ENCODE measurements around the gene GLRX3. TPM values are rescaled to one million over a fixed set of nuclear protein-coding genes. Genes with fewer than 3 reads are reported as not detected.

The GLRX3 gene
- total and polyA plus RNA-seq, 2 of the 13 experiments (the other 11 are each of a cell fraction or from before 2014, with no cell fraction given), result 91.4 to 135 TPM

GRCh38 chr10:130181858-130182257, 45.7 kb downstream of the GLRX3 start (continued):
- no peak for TF ChIP-seq REST (IDR thresholded peaks at IDR 0.05; ENCODE audit: borderline replicate concordance in 1 of 2, low read depth in 1 of 2, low read length in 2 of 2)
- no peak for TF ChIP-seq SSRP1 (CRISPR knock-in tag; IDR thresholded peaks at IDR 0.05)
- TF ChIP-seq PLRG1 (conservative IDR thresholded peaks at IDR 0.05), result no peak

- Histone ChIP-seq H3K79me2 (ENCODE audit: insufficient read depth, low read length) (no peaks in the 10 kb centered on the region), H3K27me3 (ENCODE audit: control insufficient read depth in 1 of 2, insufficient read depth in 2 of 2, low read length in 2 of 2) (no peaks in the 10 kb centered on the region), H4K20me1 (ENCODE audit: insufficient read depth, low read length) (no peaks in the 10 kb centered on the region), H3K36me3 (replicated peaks in 1 of 2; ENCODE audit: control insufficient read depth in 1 of 2, insufficient read depth in 2 of 2, low read length in 2 of 2) (peaks cover 19 to 48% of the 10 kb centered on the region in 2 experiments; a peak in 4 of 5 replicates), H3K9ac (ENCODE audit: insufficient read depth, low read depth, low read length) (no peak overlapping the region), H3K4me2 (ENCODE audit: low read depth, low read length) (no peak overlapping the region), H3K9me3 (ENCODE audit: low read length) (no peaks in the 10 kb centered on the region), H3K4me1 (ENCODE audit: insufficient read depth, low read length) (no peaks in the 10 kb centered on the region), H3K27ac (ENCODE audit: extremely low read length, insufficient read depth, low read length) (no peak overlapping the region), H3K4me3 (replicated peaks in 1 of 3; ENCODE audit: insufficient read depth in 1 of 3, low read depth in 2 of 3, low read length in 3 of 3) (no peak overlapping the region), H2AFZ (ENCODE audit: low read length) (no peak overlapping the region)
- intact Hi-C loops (cut with micrococcal nuclease; ENCODE audit: unreplicated experiment) (no loop called here), in situ Hi-C loops (cut with HindIII; ENCODE audit: extremely low pct_ligation_motif_present, low pct_unique_long_range_greater_than_20kb) (loop anchor here (25.0 kb wide), 1 partner anchor 1702 kb away; no protein-coding TSS in a partner anchor)
- CTCF ChIA-PET (ENCODE audit: low intra/inter-chr PET ratio, low total read pairs), result no interaction called here
- WGBS (ENCODE audit: low lambda C conversion rate), result 99% methylated on average over 11 of the region's 11 CpGs
- FAIRE-seq, result no peak
- no TSS peak for BruUV-seq (replicated peaks)
- POLR2A ChIA-PET, result no interaction called here
- no peak for DNase-seq (ENCODE audit: low spot score)
- no peak for TF ChIP-seq ZNF616 (CRISPR knock-in tag; IDR thresholded peaks at IDR 0.05; ENCODE audit: low read depth)
- no peak for TF ChIP-seq IKZF1 (IDR thresholded peaks at IDR 0.05)
- TF ChIP-seq ZNF343 (CRISPR knock-in tag; IDR thresholded peaks at IDR 0.05), result no peak
- TF ChIP-seq ZNF160 (CRISPR knock-in tag; IDR thresholded peaks at IDR 0.05), result no peak
- TF ChIP-seq GZF1 (CRISPR knock-in tag; IDR thresholded peaks at IDR 0.05), result no peak
- no peak for TF ChIP-seq FIP1L1 (IDR thresholded peaks at IDR 0.05; ENCODE audit: borderline replicate concordance, insufficient read depth, low read depth, low read length)
- TF ChIP-seq THYN1 (CRISPR knock-in tag; IDR thresholded peaks at IDR 0.05; ENCODE audit: borderline replicate concordance, low read depth), result no peak
- no peak for TF ChIP-seq TIGD3 (CRISPR knock-in tag; IDR thresholded peaks at IDR 0.05; ENCODE audit: borderline replicate concordance)
- no peak for TF ChIP-seq TOE1 (CRISPR knock-in tag; IDR thresholded peaks at IDR 0.05)
- no peak for TF ChIP-seq SMYD3 (CRISPR knock-in tag; IDR thresholded peaks at IDR 0.05)
- ATAC-seq, result no peak
These were observed 49.4 kb downstream of the GLRX3 start for GRCh38 chr10:130185591-130185990.

Data from HepG2 (cell line).